GM20000 (cell line): Measurements from ENCODE around the gene GTF2H4.
"Not testable (repeated sequence)": the region's sequence is repeated elsewhere in the genome, so short reads cannot be mapped to it uniquely, and the experiment has no call there.

Source experiments
- DNase-seq: peaks from one replicate; pipeline ENCODE4 v3.0.0; 2012; ENCODE audit warnings: low spot score
- CTCF ChIP-seq: IDR thresholded peaks from 2 replicates; pipeline ENCODE4 v1.5.1; 2012; ENCODE audit warnings: mild to moderate bottlenecking, control low read depth; ENCODE audit errors: extremely low read depth, missing control alignments

GTF2H4 gene

GRCh38 chr6:30902709-30903108 lies 5.3 kb upstream of the GTF2H4 start:
- DNase-seq: no peak

GRCh38 chr6:30903236-30903635 lies 4.8 kb upstream of the GTF2H4 start:
- DNase-seq: no peak
- TF ChIP-seq CTCF: no peak

More at GRCh38 chr6:30902709-30903108, 5.3 kb upstream of the GTF2H4 start:
- no peak for TF ChIP-seq CTCF

GRCh38 chr6:30907290-30907757 lies 683 bp upstream of the GTF2H4 start:
- DNase-seq: not testable (repeated sequence)

GRCh38 chr6:30908700-30909099 lies 693 bp downstream of the GTF2H4 start:
- DNase-seq: no peak
- no peak for TF ChIP-seq CTCF

GRCh38 chr6:30910473-30910872 lies 2.5 kb downstream of the GTF2H4 start:
- DNase-seq: not testable (repeated sequence)

- DNase-seq: no peak
- no peak for TF ChIP-seq CTCF
Measured at GRCh38 chr6:30912746-30913520, 4.9 kb downstream of the GTF2H4 start.

- no peak for DNase-seq
Measured at GRCh38 chr6:30913721-30914075, 5.7 kb downstream of the GTF2H4 start.

More at GRCh38 chr6:30913721-30914075, 5.7 kb downstream of the GTF2H4 start:
- no peak for TF ChIP-seq CTCF
